ENCODE results near the gene RUFY4. TPM values are rescaled to one million over a fixed set of nuclear protein-coding genes. Genes with fewer than 3 reads are reported as not detected.

Gene RUFY4
- total and polyA plus RNA-seq, 12 donors = 0.21 TPM; not detected in 11

GRCh38 chr2:218073185-218073584 is 4.1 kb downstream of the RUFY4 start:
- Histone ChIP-seq H3K27me3 (peaks cover 0 to 12% (median 0%) of the 10 kb centered on the region in 7 donors), H3K27ac (no peak overlapping the region), H3K4me1 (peaks cover 0 to 5% (median 4%) of the 10 kb centered on the region in 9 donors), H3K4me3 (no peak overlapping the region), H3K36me3 (no peaks in the 10 kb centered on the region), H3K9me3 (no peaks in the 10 kb centered on the region)
- ATAC-seq (no peak), DNase-seq (no peak)
- intact Hi-C loops (cut with DNase I) = no loop called here
- 87 to 90% methylated on average over 4 of the region's 4 CpGs for WGBS, 2 donors
- no peak for TF ChIP-seq CTCF (IDR thresholded peaks at IDR 0.05)

GRCh38 chr2:218074031-218074430 is 5.0 kb downstream of the RUFY4 start:
- ATAC-seq = peak in 5 of 8 donors; percentile 29 to 63 (median 50)
- intact Hi-C loops (cut with DNase I) = no loop called here
- TF ChIP-seq CTCF (IDR thresholded peaks at IDR 0.05) = peak in 8 of 9 donors; percentile 12 to 58 (median 45)
- no peak overlapping the region for H3K4me3 ChIP-seq
- 52 to 60% methylated on average over 7 of the region's 7 CpGs for WGBS, 2 donors
- no peak overlapping the region for H3K27ac ChIP-seq
- H3K36me3 ChIP-seq = no peaks in the 10 kb centered on the region
- peaks cover 0 to 7% (median 0%) of the 10 kb centered on the region in 7 donors for H3K27me3 ChIP-seq
- DNase-seq = no peak
- no peaks in the 10 kb centered on the region for H3K9me3 ChIP-seq
- H3K4me1 ChIP-seq = no peaks in the 10 kb centered on the region

- H3K27ac ChIP-seq = no peak overlapping the region
- H3K4me1 ChIP-seq = peaks cover 0 to under 1% (median 0%) of the 10 kb centered on the region in 9 donors
- DNase-seq (no peak), ATAC-seq (no peak)
- H3K36me3 ChIP-seq = no peaks in the 10 kb centered on the region
- 82 to 86% methylated on average over 10 of the region's 10 CpGs for WGBS, 2 donors
- H3K4me3 ChIP-seq = no peak overlapping the region
- H3K9me3 ChIP-seq = no peaks in the 10 kb centered on the region
- intact Hi-C loops (cut with DNase I) = no loop called here
- TF ChIP-seq CTCF (IDR thresholded peaks at IDR 0.05) = no peak
- peaks cover 0 to 7% (median 0%) of the 10 kb centered on the region in 7 donors for H3K27me3 ChIP-seq
Observed at GRCh38 chr2:218075975-218076811, 7.1 kb downstream of the RUFY4 start.

- DNase-seq (no peak), ATAC-seq (no peak)
- Histone ChIP-seq H3K9me3 (no peaks in the 10 kb centered on the region), H3K36me3 (no peaks in the 10 kb centered on the region), H3K27ac (no peak overlapping the region), H3K4me1 (peaks cover 0 to 4% (median 0%) of the 10 kb centered on the region in 9 donors), H3K4me3 (no peak overlapping the region), H3K27me3 (peaks cover 0 to 7% (median 0%) of the 10 kb centered on the region in 7 donors)
- intact Hi-C loops (cut with DNase I) = no loop called here
- TF ChIP-seq CTCF (IDR thresholded peaks at IDR 0.05) = no peak
- WGBS, 2 donors = 81 to 90% methylated on average over 9 of the region's 9 CpGs
Observed at GRCh38 chr2:218077464-218078216, 8.6 kb downstream of the RUFY4 start.

All from heart right ventricle (tissue), 16 donors.